WI38 (cell line): ENCODE data around the gene SPATS2.
"Not testable (repeated sequence)": the region's sequence is repeated elsewhere in the genome, so short reads cannot be mapped to it uniquely, and the experiment has no call there.

ENCODE experiments used
- H3K4me3 ChIP-seq: 2 replicates; pipeline ENCODE4 v1.5.1; 2011; ENCODE audit warnings: low read depth, mild to moderate bottlenecking, control low read depth, low read length
- CTCF ChIP-seq: IDR thresholded peaks from 2 replicates; pipeline ENCODE4 v1.5.1; 2012; ENCODE audit warnings: low read depth, mild to moderate bottlenecking, control low read depth, low read length

The SPATS2 gene

GRCh38 chr12:49496417-49497360, 129.4 kb downstream of the SPATS2 start:
- no peak for TF ChIP-seq CTCF
- no peak overlapping the region for H3K4me3 ChIP-seq

- TF ChIP-seq CTCF: no peak
Measured at GRCh38 chr12:49501895-49502294, 134.6 kb downstream of the SPATS2 start.

GRCh38 chr12:49502590-49502989, 135.3 kb downstream of the SPATS2 start:
- no peak for TF ChIP-seq CTCF

More at GRCh38 chr12:49501895-49502294, 134.6 kb downstream of the SPATS2 start:
- no peak overlapping the region for H3K4me3 ChIP-seq

GRCh38 chr12:49503674-49504180, 136.5 kb downstream of the SPATS2 start:
- no peak overlapping the region for H3K4me3 ChIP-seq
- no peak for TF ChIP-seq CTCF

More at GRCh38 chr12:49502590-49502989, 135.3 kb downstream of the SPATS2 start:
- H3K4me3 ChIP-seq: no peak overlapping the region

- TF ChIP-seq CTCF: no peak
- no peak overlapping the region for H3K4me3 ChIP-seq
Measured at GRCh38 chr12:49505672-49506071, 138.4 kb downstream of the SPATS2 start.

GRCh38 chr12:49507139-49507538, 139.9 kb downstream of the SPATS2 start:
- TF ChIP-seq CTCF: no peak
- no peak overlapping the region for H3K4me3 ChIP-seq

GRCh38 chr12:49509681-49510080, 142.4 kb downstream of the SPATS2 start:
- H3K4me3 ChIP-seq: not testable (repeated sequence)
